Neutrophil (primary cell): ENCODE measurements around the gene TCOF1.

ENCODE experiments used
- H3K27ac ChIP-seq: fragments of 200-600 bp; sonication (generic); 2 replicates; pipeline ENCODE4 v1.5.1; 2016; ENCODE audit warnings: mild to moderate bottlenecking, moderate library complexity
- H3K27me3 ChIP-seq: fragments of 200-600 bp; sonication (generic); 2 replicates; pipeline ENCODE4 v1.6.0; 2016; ENCODE audit warnings: mild to moderate bottlenecking
- H3K36me3 ChIP-seq: fragments of 200-600 bp; sonication (generic); 2 replicates; pipeline ENCODE4 v1.5.1; 2017
- H3K4me1 ChIP-seq, 2 experiments: fragments of 200-600 bp in 1 of 2; sonication (generic) in 1 of 2; 1 replicate in 1 of 2; 2 replicates in 1 of 2; pipeline versions ENCODE4 v1.5.1 to v1.6.1; 2013 to 2016; ENCODE audit warnings: low read depth in 1 of 2, low read length in 1 of 2, mild to moderate bottlenecking in 1 of 2, moderate library complexity in 1 of 2; ENCODE audit not compliant: control insufficient read depth in 1 of 2, insufficient read depth in 1 of 2
- H3K4me3 ChIP-seq, 2 experiments: fragments of 200-600 bp in 1 of 2; sonication (generic) in 1 of 2; 1 replicate in 1 of 2; 2 replicates in 1 of 2; pipeline ENCODE4 v1.5.1; 2013 to 2016; ENCODE audit warnings: low read depth in 1 of 2, low read length in 1 of 2, mild to moderate bottlenecking in 1 of 2, moderate library complexity in 1 of 2
- H3K9me3 ChIP-seq: fragments of 200-600 bp; sonication (generic); 2 replicates; pipeline ENCODE4 v1.5.1; 2016
- CTCF ChIP-seq: fragments of 200-600 bp; sonication (generic); IDR thresholded peaks from 2 replicates; pipeline ENCODE4 v1.5.1; 2016; ENCODE audit warnings: antibody characterized with exemption

TCOF1 gene

GRCh38 chr5:150404941-150405816, 47.7 kb downstream of the TCOF1 start:
- no peaks in the 10 kb centered on the region for H3K27me3 ChIP-seq
- TF ChIP-seq CTCF = no peak
- H3K4me3 ChIP-seq = no peak overlapping the region
- peaks cover 73% of the 10 kb centered on the region for H3K36me3 ChIP-seq
- H3K4me1 ChIP-seq = peaks cover 6% of the 10 kb centered on the region in 2 experiments
- no peaks in the 10 kb centered on the region for H3K9me3 ChIP-seq
- H3K27ac ChIP-seq = no peak overlapping the region

DNA sequence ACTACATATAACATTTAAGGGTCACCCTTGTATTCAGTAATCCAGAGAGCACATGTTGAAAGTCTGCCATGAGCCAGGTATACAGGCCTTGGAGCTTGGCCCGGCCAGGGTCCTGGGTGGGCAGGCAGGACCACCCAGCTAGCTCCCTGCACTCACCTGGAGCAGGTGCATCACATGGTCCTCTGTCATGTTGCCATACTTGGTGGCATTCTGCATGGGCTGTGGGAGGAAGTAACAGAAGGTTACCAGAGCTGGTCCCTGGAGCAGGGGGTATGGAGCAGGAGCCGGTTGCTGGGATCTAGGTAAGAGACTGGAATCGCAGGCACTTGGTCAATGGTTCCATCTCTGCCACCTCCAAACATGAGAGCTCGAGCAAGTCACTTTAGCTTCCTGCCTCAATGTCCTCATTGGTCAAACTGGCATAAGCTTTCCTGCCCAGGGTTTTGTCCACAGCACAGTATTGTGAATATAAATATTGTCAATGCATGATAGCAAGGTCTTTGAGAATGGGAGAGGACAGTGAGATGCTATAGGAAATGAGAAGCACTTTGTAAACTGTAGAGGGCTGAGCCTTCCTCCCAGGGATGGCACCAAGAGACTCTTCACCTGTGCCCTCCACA, 48.7 kb downstream of the TCOF1 start:
- no peak overlapping the region for H3K27ac ChIP-seq
- H3K36me3 ChIP-seq = peaks cover 63% of the 10 kb centered on the region
- no peaks in the 10 kb centered on the region for H3K9me3 ChIP-seq
- H3K4me1 ChIP-seq = peaks cover 16 to 17% of the 10 kb centered on the region in 2 experiments
- TF ChIP-seq CTCF = no peak
- H3K4me3 ChIP-seq = no peak overlapping the region
- no peaks in the 10 kb centered on the region for H3K27me3 ChIP-seq

DNA sequence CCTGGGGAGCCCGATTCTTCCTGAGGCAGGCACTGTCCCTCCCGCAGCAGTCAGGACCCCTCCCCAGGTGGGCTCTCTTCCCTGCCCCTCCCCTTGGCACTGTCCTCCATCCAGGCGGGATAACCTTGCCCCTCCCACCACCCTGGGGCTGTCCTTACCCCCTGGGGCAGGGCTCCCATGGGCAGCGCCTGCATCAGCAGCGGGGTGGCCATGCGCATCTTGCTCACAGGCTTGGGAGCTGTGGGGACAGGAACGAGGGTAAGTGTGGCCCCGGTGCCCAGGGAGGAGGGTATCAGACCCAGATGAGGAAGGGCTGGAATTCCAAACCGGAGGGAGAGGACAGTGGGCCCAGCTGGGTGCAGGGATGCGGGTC, 49.2 kb downstream of the TCOF1 start:
- no peak overlapping the region for H3K27ac ChIP-seq
- peaks cover 21 to 22% of the 10 kb centered on the region in 2 experiments for H3K4me1 ChIP-seq
- no peak overlapping the region for H3K4me3 ChIP-seq
- H3K9me3 ChIP-seq = no peaks in the 10 kb centered on the region
- TF ChIP-seq CTCF = no peak
- no peaks in the 10 kb centered on the region for H3K27me3 ChIP-seq
- peaks cover 58% of the 10 kb centered on the region for H3K36me3 ChIP-seq

DNA sequence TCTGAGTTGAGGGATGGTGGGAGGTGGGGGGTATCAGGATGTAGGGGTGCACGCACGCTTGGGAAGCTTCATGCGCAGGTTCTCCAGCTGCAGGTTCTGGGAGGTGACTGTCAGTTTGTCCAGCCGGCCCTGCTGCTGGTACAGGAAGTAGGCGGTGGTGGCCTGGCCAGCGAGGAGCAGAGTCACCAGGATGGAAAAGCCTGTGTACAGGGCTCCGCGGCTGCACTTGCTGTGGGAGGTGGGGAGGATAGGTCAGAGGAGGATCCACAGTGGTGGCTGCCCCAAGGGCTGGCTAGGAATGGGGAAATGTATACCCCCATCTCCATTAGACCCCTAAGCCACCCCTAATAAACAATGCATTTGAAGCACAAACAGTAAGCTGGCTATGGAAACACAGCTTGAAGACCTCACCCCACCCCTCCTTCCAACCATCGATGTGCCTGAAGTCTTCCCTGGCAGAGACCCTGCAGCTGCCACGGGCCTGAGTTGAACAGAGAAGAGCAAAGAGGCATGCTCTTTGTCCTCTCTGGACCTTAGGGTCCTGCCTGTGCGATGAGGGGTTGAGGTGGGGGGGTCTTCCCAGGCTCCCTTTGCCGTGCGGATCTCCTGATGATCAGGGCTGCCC, 49.7 kb downstream of the TCOF1 start:
- Histone ChIP-seq H3K4me3 (no peak overlapping the region), H3K4me1 (peaks cover 26 to 27% of the 10 kb centered on the region in 2 experiments), H3K9me3 (no peaks in the 10 kb centered on the region), H3K27ac (no peak overlapping the region), H3K36me3 (peaks cover 53% of the 10 kb centered on the region), H3K27me3 (no peaks in the 10 kb centered on the region)
- no peak for TF ChIP-seq CTCF

- peaks cover 33% of the 10 kb centered on the region in 2 experiments for H3K4me1 ChIP-seq
- no peak overlapping the region for H3K4me3 ChIP-seq
- no peaks in the 10 kb centered on the region for H3K27me3 ChIP-seq
- no peaks in the 10 kb centered on the region for H3K9me3 ChIP-seq
- H3K36me3 ChIP-seq = peaks cover 41% of the 10 kb centered on the region
- no peak for TF ChIP-seq CTCF
- H3K27ac ChIP-seq = no peak overlapping the region
Measured at GRCh38 chr5:150408231-150408943, 50.9 kb downstream of the TCOF1 start.
